H9 (cell line): ENCODE measurements around the gene KAT6B. TPM values are rescaled to one million over a fixed set of nuclear protein-coding genes. Genes with fewer than 3 reads are reported as not detected.

ENCODE experiments used
- DNase-seq: peaks from one replicate; pipeline ENCODE4 v3.0.0-alpha.2; 2017
- H2AFZ ChIP-seq: one replicate; pipeline ENCODE4 v1.6.1; 2013; ENCODE audit warnings: mild to moderate bottlenecking, low read length, control low read depth, moderate library complexity
- H2AK5ac ChIP-seq: 2 replicates; pipeline ENCODE4 v1.6.1; 2013; ENCODE audit warnings: low read length, control low read depth, mixed read lengths; ENCODE audit not compliant: insufficient read length
- H2BK120ac ChIP-seq: one replicate; pipeline ENCODE4 v1.6.1; 2013; ENCODE audit warnings: low read depth, mild to moderate bottlenecking, low read length, control low read depth, inconsistent platforms; ENCODE audit not compliant: poor library complexity, severe bottlenecking
- H2BK12ac ChIP-seq: 2 replicates; pipeline ENCODE4 v1.6.1; 2013; ENCODE audit warnings: low read length, control low read depth, mixed read lengths, low read depth; ENCODE audit not compliant: insufficient read length
- H2BK15ac ChIP-seq: 2 replicates; pipeline ENCODE4 v1.6.1; 2013; ENCODE audit warnings: low read depth, low read length, control low read depth
- H2BK20ac ChIP-seq: one replicate; pipeline ENCODE4 v1.6.1; 2013; ENCODE audit warnings: low read depth, mild to moderate bottlenecking, low read length, control low read depth, inconsistent platforms; ENCODE audit not compliant: poor library complexity, severe bottlenecking
- H2BK5ac ChIP-seq: 2 replicates; pipeline ENCODE4 v1.6.1; 2013; ENCODE audit warnings: low read length, control low read depth, mixed read lengths; ENCODE audit not compliant: insufficient read length
- H3K14ac ChIP-seq: 2 replicates; pipeline ENCODE4 v1.6.1; 2013; ENCODE audit warnings: low read length, control low read depth; ENCODE audit not compliant: insufficient read depth
- H3K18ac ChIP-seq: 2 replicates; pipeline ENCODE4 v1.6.1; 2013; ENCODE audit warnings: low read depth, mild to moderate bottlenecking, mixed read lengths, low read length, control low read depth; ENCODE audit not compliant: insufficient read length
- H3K23ac ChIP-seq: 2 replicates; pipeline ENCODE4 v1.6.1; 2013; ENCODE audit warnings: low read length, control low read depth, mixed read lengths, low read depth; ENCODE audit not compliant: insufficient read length
- H3K23me2 ChIP-seq: 2 replicates; pipeline ENCODE4 v1.6.1; 2013; ENCODE audit warnings: low read depth, mild to moderate bottlenecking, mixed read lengths, low read length, control low read depth; ENCODE audit not compliant: insufficient read length, poor library complexity, severe bottlenecking
- H3K27ac ChIP-seq: 2 replicates; pipeline ENCODE4 v1.5.1; 2013; ENCODE audit warnings: low read length, control low read depth, mixed read lengths, low read depth; ENCODE audit not compliant: insufficient read length
- H3K27me3 ChIP-seq: 2 replicates; pipeline ENCODE4 v1.6.1; 2013; ENCODE audit warnings: low read length, control low read depth, inconsistent platforms; ENCODE audit not compliant: insufficient read depth
- H3K4ac ChIP-seq: 2 replicates; pipeline ENCODE4 v1.6.1; 2013; ENCODE audit warnings: low read depth, mild to moderate bottlenecking, control low read depth, inconsistent platforms, low read length, moderate library complexity
- H3K4me1 ChIP-seq: 2 replicates; pipeline ENCODE4 v1.6.1; 2013; ENCODE audit warnings: low read length, control low read depth, inconsistent platforms; ENCODE audit not compliant: insufficient read depth
- H3K4me2 ChIP-seq: 2 replicates; pipeline ENCODE4 v1.6.1; 2013; ENCODE audit warnings: low read length, control low read depth, mixed read lengths; ENCODE audit not compliant: insufficient read length, insufficient read depth
- H3K56ac ChIP-seq: 2 replicates; pipeline ENCODE4 v1.6.1; 2013; ENCODE audit warnings: low read depth, mild to moderate bottlenecking, mixed read lengths, low read length, control low read depth; ENCODE audit not compliant: insufficient read length
- H3K79me1 ChIP-seq: 2 replicates; pipeline ENCODE4 v1.6.1; 2013; ENCODE audit warnings: low read depth, mild to moderate bottlenecking, moderate library complexity, low read length, control low read depth, inconsistent platforms; ENCODE audit not compliant: insufficient read depth, poor library complexity, severe bottlenecking
- H3K79me2 ChIP-seq: 2 replicates; pipeline ENCODE4 v1.6.1; 2013; ENCODE audit warnings: low read length, control low read depth, inconsistent platforms; ENCODE audit not compliant: insufficient read depth
- H3K9ac ChIP-seq: 2 replicates; pipeline ENCODE4 v1.6.1; 2013; ENCODE audit warnings: low read length, control low read depth, mixed read lengths; ENCODE audit not compliant: insufficient read length; ENCODE audit errors: extremely low read depth
- H3K9me3 ChIP-seq: one replicate; pipeline ENCODE4 v1.6.1; 2013; ENCODE audit warnings: low read depth, low read length, inconsistent platforms; ENCODE audit not compliant: control insufficient read depth
- H3T11ph ChIP-seq: one replicate; pipeline ENCODE4 v1.6.1; 2013; ENCODE audit warnings: mild to moderate bottlenecking, low read length, control low read depth, inconsistent platforms
- H4K20me1 ChIP-seq: one replicate; pipeline ENCODE4 v1.6.1; 2013; ENCODE audit not compliant: control insufficient read depth, insufficient read length, insufficient read depth
- H4K5ac ChIP-seq: 2 replicates; pipeline ENCODE4 v1.6.1; 2013; ENCODE audit warnings: low read depth, mild to moderate bottlenecking, mixed read lengths, low read length, control low read depth; ENCODE audit not compliant: insufficient read length
- H4K8ac ChIP-seq: replicated peaks from 2 replicates; pipeline ENCODE4 v1.6.1; 2013; ENCODE audit warnings: low read length, control low read depth, mixed read lengths, low read depth; ENCODE audit not compliant: insufficient read length
- H4K91ac ChIP-seq: 2 replicates; pipeline ENCODE4 v1.6.1; 2013; ENCODE audit warnings: low read depth, mild to moderate bottlenecking, moderate library complexity, mixed read lengths, low read length, control low read depth; ENCODE audit not compliant: insufficient read length
- H3K27ac Mint-ChIP-seq, 3 experiments: 2 replicates in 2 of 3; 3 replicates in 1 of 3; pipeline ENCODE4 v1.8.0; 2020 to 2021; ENCODE audit warnings: mixed read lengths in 3 of 3, mild to moderate bottlenecking in 1 of 3, moderate library complexity in 1 of 3
- H3K27me3 Mint-ChIP-seq: 2 replicates; pipeline ENCODE4 v1.8.0; 2021; ENCODE audit warnings: low read depth, mild to moderate bottlenecking, moderate library complexity, mixed read lengths
- H3K36me3 Mint-ChIP-seq, 3 experiments: 2 replicates in 2 of 3; 3 replicates in 1 of 3; pipeline ENCODE4 v1.8.0; 2020 to 2021; ENCODE audit warnings: low read depth in 3 of 3, mixed read lengths in 3 of 3; ENCODE audit not compliant: insufficient read depth in 1 of 3
- H3K4me1 Mint-ChIP-seq, 2 experiments: 2 replicates each; pipeline ENCODE4 v1.8.0; 2020; ENCODE audit warnings: mixed read lengths in 2 of 2
- H3K4me3 Mint-ChIP-seq, 2 experiments: 2 replicates in 1 of 2; 3 replicates in 1 of 2; pipeline ENCODE4 v1.8.0; 2020 to 2021; ENCODE audit warnings: mild to moderate bottlenecking in 2 of 2, mixed read lengths in 2 of 2, moderate library complexity in 1 of 2
- H3K9me3 Mint-ChIP-seq, 2 experiments: 2 replicates in 1 of 2; 3 replicates in 1 of 2; pipeline ENCODE4 v1.8.0; 2020; ENCODE audit warnings: mild to moderate bottlenecking in 2 of 2, mixed read lengths in 2 of 2, moderate library complexity in 1 of 2
- CTCF ChIP-seq: fragments of 200-600 bp; sonication (generic); conservative IDR thresholded peaks from 3 replicates; pipeline ENCODE4 v1.8.0; 2021; ENCODE audit warnings: antibody characterized with exemption, mild to moderate bottlenecking
- WGBS: extraction: QIAGEN DNeasy Blood & Tissue Kit; methylation state at CpG from one replicate; pipeline ENCODE4 v1.1.7; 2013; ENCODE audit warnings: missing lambda C conversion rate, low lambda C conversion rate, mixed read lengths; ENCODE audit not compliant: insufficient read length; ENCODE audit errors: extremely low coverage; 5-methylcytosine and 5-hydroxymethylcytosine counted together
- total RNA-seq: library from RNA; stranded (reverse); gene quantifications from 2 replicates; pipeline ENCODE4 v1.2.1, GENCODE V29; 2021

Gene KAT6B
- total RNA-seq, 1 experiment from 2014 or later, result 34.2 TPM

DNA sequence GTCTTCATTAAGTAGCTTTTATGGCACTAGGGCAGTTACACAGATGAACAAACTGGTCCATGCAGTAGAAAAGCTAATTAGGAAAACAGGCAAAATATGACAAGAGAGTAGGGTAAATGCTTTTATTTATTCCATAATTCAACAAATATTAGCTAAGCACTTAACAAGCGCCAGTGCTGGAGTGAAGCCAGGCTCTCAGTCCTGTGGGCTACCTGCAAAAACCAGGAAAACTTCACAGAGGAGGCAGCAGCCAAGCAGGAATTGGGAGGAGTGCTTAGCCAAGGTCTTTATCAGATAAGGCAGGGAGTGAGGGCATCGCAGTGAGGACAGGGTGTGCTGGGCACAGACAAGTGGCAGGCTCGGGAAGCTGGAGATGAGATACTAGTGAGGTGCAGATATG, 4.9 kb upstream of the KAT6B start:
- H2BK5ac ChIP-seq, result no peak overlapping the region
- H3K36me3 Mint-ChIP-seq, result peaks cover 2 to 10% (median 4%) of the 10 kb centered on the region in 3 experiments; a peak in 3 of 7 replicates
- H3K9me3 ChIP-seq, result peaks cover 6% of the 10 kb centered on the region
- H3K56ac ChIP-seq, result no peak overlapping the region
- peaks cover 21 to 26% of the 10 kb centered on the region in 2 experiments for H3K4me1 Mint-ChIP-seq
- H4K20me1 ChIP-seq, result no peaks in the 10 kb centered on the region
- H2BK15ac ChIP-seq, result no peak overlapping the region
- no peak overlapping the region for H2BK12ac ChIP-seq
- no peak overlapping the region for H3K27ac ChIP-seq
- H3K79me1 ChIP-seq, result no peaks in the 10 kb centered on the region
- H4K91ac ChIP-seq, result no peak overlapping the region
- peaks cover 8% of the 10 kb centered on the region for H3K23me2 ChIP-seq
- H3K27me3 Mint-ChIP-seq, result no peaks in the 10 kb centered on the region
- 0 out of 2 replicates have a peak, but pooled peaks cover 2% of the 10 kb centered on the region for H3K79me2 ChIP-seq
- no peak overlapping the region for H4K8ac ChIP-seq
- H3K14ac ChIP-seq, result no peak overlapping the region
- no peak overlapping the region for H3K4ac ChIP-seq
- peaks cover 3% of the 10 kb centered on the region; the same call in 1 of the 2 replicates for H3K4me1 ChIP-seq
- no peak overlapping the region for H2AK5ac ChIP-seq
- DNase-seq, result no peak
- H3K27ac Mint-ChIP-seq, result no peak overlapping the region
- peaks cover 9 to 11% of the 10 kb centered on the region in 2 experiments for H3K9me3 Mint-ChIP-seq
- WGBS, result no CpG with 5 or more reads among the region's 3 CpGs
- no peaks in the 10 kb centered on the region for H3K27me3 ChIP-seq
- no peak overlapping the region for H3K4me3 Mint-ChIP-seq
- H2BK120ac ChIP-seq, result no peak overlapping the region
- no peak overlapping the region for H3K4me2 ChIP-seq
- no peak overlapping the region for H3K23ac ChIP-seq
- no peak overlapping the region for H2BK20ac ChIP-seq
- no peak overlapping the region for H4K5ac ChIP-seq
- H3T11ph ChIP-seq, result no peak overlapping the region
- H3K9ac ChIP-seq, result no peak overlapping the region
- H3K18ac ChIP-seq, result no peak overlapping the region
- no peak for TF ChIP-seq CTCF
- no peak overlapping the region for H2AFZ ChIP-seq
